ENCODE data around the gene CIC.

- TF ChIP-seq CTCF (IDR thresholded peaks at IDR 0.05) (no peak), POLR2A (IDR thresholded peaks at IDR 0.05) (no peak)
Observed at GRCh38 chr19:42343344-42344110, 74.5 kb downstream of the CIC start.
